H1 (cell line): Measurements from ENCODE around the gene CCT5. TPM values are rescaled to one million over a fixed set of nuclear protein-coding genes. Genes with fewer than 3 reads are reported as not detected.
A peak's percentile ranks its signal among the peaks of the same experiment; 100 is the strongest.

ENCODE experiments used
- CTCF ChIA-PET: fragments of 300-600 bp; sonication (Branson Sonifier 250); formaldehyde crosslinking; loops from one replicate; lab custom pipeline; 2021; ENCODE audit not compliant: partially characterized antibody; lab: Charles Lee
- POLR2A ChIA-PET: fragments of 300-600 bp; sonication (Branson Sonifier 250); formaldehyde crosslinking; loops from one replicate; lab custom pipeline; 2021; ENCODE audit warnings: inconsistent platforms; ENCODE audit not compliant: partially characterized antibody; lab: Charles Lee
- DNase-seq, 2 experiments: peaks; one replicate each; pipeline versions ENCODE4 v3.0.0 to v3.0.0-alpha.2; 2010 to 2022; ENCODE audit warnings: low spot score in 2 of 2, low read depth in 1 of 2, mixed read lengths in 1 of 2
- FAIRE-seq: peaks from 2 replicates; lab custom pipeline; 2011; peaks lifted over from hg19 to GRCh38; lab: Jason Lieb, UNC
- H2AFZ ChIP-seq: 2 replicates; pipeline ENCODE4 v1.8.1; 2012; ENCODE audit warnings: low read length, inconsistent platforms
- H2AK5ac ChIP-seq: 2 replicates; pipeline ENCODE4 v1.6.1; 2013; ENCODE audit warnings: low read depth, low read length
- H2BK120ac ChIP-seq: replicated peaks from 2 replicates; pipeline ENCODE3; 2013; ENCODE audit warnings: low read depth, low read length, inconsistent platforms
- H2BK12ac ChIP-seq: 2 replicates; pipeline ENCODE4 v1.6.1; 2013; ENCODE audit warnings: low read depth, low read length
- H2BK15ac ChIP-seq: 2 replicates; pipeline ENCODE4 v1.6.1; 2013; ENCODE audit warnings: low read length
- H2BK20ac ChIP-seq: 2 replicates; pipeline ENCODE4 v1.6.1; 2013; ENCODE audit warnings: low read length
- H2BK5ac ChIP-seq: 2 replicates; pipeline ENCODE4 v1.6.1; 2013; ENCODE audit warnings: low read depth, low read length
- H3K14ac ChIP-seq: 2 replicates; pipeline ENCODE4 v1.6.1; 2013; ENCODE audit warnings: inconsistent platforms; ENCODE audit not compliant: insufficient read length
- H3K18ac ChIP-seq: 2 replicates; pipeline ENCODE4 v1.6.1; 2013; ENCODE audit warnings: low read length; ENCODE audit errors: extremely low read depth
- H3K23ac ChIP-seq: 2 replicates; pipeline ENCODE4 v1.6.1; 2013; ENCODE audit warnings: inconsistent platforms; ENCODE audit not compliant: insufficient read length
- H3K23me2 ChIP-seq: 2 replicates; pipeline ENCODE4 v1.6.1; 2013; ENCODE audit warnings: low read depth, low read length
- H3K27ac ChIP-seq: 2 replicates; pipeline ENCODE4 v1.6.1; 2011; ENCODE audit warnings: low read depth, low read length, inconsistent platforms
- H3K27me3 ChIP-seq, 4 experiments: replicated peaks in 1 of 4; 1 replicate in 1 of 4; 2 replicates in 3 of 4; pipeline versions ENCODE4 v1.6.1 to v1.8.1; 2011 to 2013; ENCODE audit warnings: low read length in 3 of 4, mild to moderate bottlenecking in 3 of 4, inconsistent platforms in 2 of 4, mixed read lengths in 2 of 4, moderate library complexity in 1 of 4; ENCODE audit not compliant: control insufficient read depth in 3 of 4, insufficient read depth in 3 of 4; ENCODE audit errors: extremely low read depth in 1 of 4
- H3K36me3 ChIP-seq, 4 experiments: 2 replicates each; pipeline versions ENCODE4 v1.6.1 to v1.8.1; 2011 to 2013; ENCODE audit warnings: mild to moderate bottlenecking in 4 of 4, low read length in 3 of 4, moderate library complexity in 2 of 4, control low read depth in 1 of 4, inconsistent platforms in 1 of 4; ENCODE audit not compliant: insufficient read depth in 4 of 4, control insufficient read depth in 2 of 4
- H3K4ac ChIP-seq: replicated peaks from 2 replicates; pipeline ENCODE3; 2013; ENCODE audit warnings: low read length, low read depth, mixed read lengths, inconsistent platforms; ENCODE audit not compliant: insufficient read length
- H3K4me1 ChIP-seq, 4 experiments: replicated peaks in 1 of 4; 1 replicate in 1 of 4; 2 replicates in 3 of 4; pipeline versions ENCODE4 v1.6.1 to v1.8.1; 2011 to 2013; ENCODE audit warnings: low read length in 3 of 4, inconsistent platforms in 2 of 4, mixed read lengths in 1 of 4; ENCODE audit not compliant: insufficient read depth in 4 of 4, control insufficient read depth in 3 of 4
- H3K4me2 ChIP-seq, 2 experiments: 2 replicates each; pipeline versions ENCODE4 v1.6.1 to v1.8.1; 2011 to 2013; ENCODE audit warnings: low read depth in 2 of 2, low read length in 2 of 2, control low read depth in 1 of 2, inconsistent platforms in 1 of 2, mild to moderate bottlenecking in 1 of 2; ENCODE audit not compliant: insufficient read depth in 1 of 2
- H3K4me3 ChIP-seq, 4 experiments: fragments of 200-600, 300-600 bp in 1 of 4; sonication (generic), shearing (Covaris generic), sonication (Bioruptor Twin) in 1 of 4; 2 replicates each; pipeline versions ENCODE4 v1.5.1 to v1.8.1; 2011 to 2016; ENCODE audit warnings: low read length in 4 of 4, low read depth in 3 of 4, control low read depth in 2 of 4, inconsistent platforms in 2 of 4, mild to moderate bottlenecking in 2 of 4, mixed read lengths in 1 of 4, moderate library complexity in 1 of 4; ENCODE audit not compliant: insufficient read depth in 2 of 4; ENCODE audit errors: extremely low read depth in 1 of 4
- H3K56ac ChIP-seq: replicated peaks from 2 replicates; pipeline ENCODE3; 2013; ENCODE audit warnings: low read depth, mild to moderate bottlenecking, mixed read lengths, low read length, inconsistent platforms; ENCODE audit not compliant: insufficient read length
- H3K79me1 ChIP-seq: 2 replicates; pipeline ENCODE4 v1.6.1; 2013; ENCODE audit warnings: low read depth, low read length, control low read depth
- H3K79me2 ChIP-seq, 2 experiments: 2 replicates each; pipeline versions ENCODE4 v1.6.1 to v1.8.1; 2012 to 2013; ENCODE audit warnings: low read length in 2 of 2, mild to moderate bottlenecking in 2 of 2, inconsistent platforms in 1 of 2; ENCODE audit not compliant: insufficient read depth in 2 of 2, control insufficient read depth in 1 of 2
- H3K9ac ChIP-seq, 4 experiments: replicated peaks in 1 of 4; 1 replicate in 1 of 4; 2 replicates in 3 of 4; pipeline versions ENCODE4 v1.6.1 to v1.8.1; 2011 to 2013; ENCODE audit warnings: low read depth in 3 of 4, low read length in 3 of 4, control low read depth in 2 of 4, mild to moderate bottlenecking in 2 of 4, moderate library complexity in 2 of 4, inconsistent platforms in 1 of 4; ENCODE audit errors: extremely low read depth in 1 of 4
- H3K9me3 ChIP-seq, 2 experiments: 2 replicates each; pipeline versions ENCODE4 v1.6.1 to v1.8.1; 2012 to 2013; ENCODE audit warnings: mild to moderate bottlenecking in 2 of 2, moderate library complexity in 2 of 2, control low read depth in 1 of 2, inconsistent platforms in 1 of 2, low read depth in 1 of 2, low read length in 1 of 2, mixed read lengths in 1 of 2; ENCODE audit not compliant: insufficient read depth in 2 of 2
- H4K20me1 ChIP-seq, 2 experiments: replicated peaks in 1 of 2; 2 replicates each; pipeline versions ENCODE3 to v1.8.1; 2011 to 2013; ENCODE audit warnings: inconsistent platforms in 2 of 2, low read length in 2 of 2, mild to moderate bottlenecking in 1 of 2; ENCODE audit not compliant: insufficient read depth in 2 of 2, control insufficient read depth in 1 of 2
- H4K5ac ChIP-seq: 2 replicates; pipeline ENCODE4 v1.6.1; 2013; ENCODE audit warnings: low read length, low read depth, mixed read lengths, inconsistent platforms; ENCODE audit not compliant: insufficient read length
- H4K8ac ChIP-seq: 2 replicates; pipeline ENCODE4 v1.8.0; 2013; ENCODE audit warnings: mild to moderate bottlenecking, moderate library complexity, low read length, inconsistent platforms; ENCODE audit not compliant: insufficient read depth; ENCODE audit errors: extremely low read depth
- H4K91ac ChIP-seq: replicated peaks from 2 replicates; pipeline ENCODE3; 2013; ENCODE audit warnings: low read length, mixed read lengths, inconsistent platforms; ENCODE audit not compliant: insufficient read length
- CBX5 ChIP-seq: fragments of 300-800, 300-1000 bp; sonication (generic); IDR thresholded peaks from 2 replicates; pipeline ENCODE4 v1.7.1; 2016; ENCODE audit warnings: antibody characterized with exemption, low read length, low read depth
- FOSL1 ChIP-seq: IDR thresholded peaks from 2 replicates; pipeline ENCODE4 v1.6.1; 2011; ENCODE audit warnings: mild to moderate bottlenecking, low read depth, low read length, moderate library complexity; ENCODE audit not compliant: insufficient read depth
- JUND ChIP-seq: IDR thresholded peaks from 2 replicates; pipeline ENCODE4 v1.6.1; 2011; ENCODE audit warnings: mild to moderate bottlenecking, improper control_type of control experiment, low read length
- SUZ12 ChIP-seq: fragments of 200-600 bp; sonication (generic); IDR thresholded peaks from 2 replicates; pipeline ENCODE4 v1.6.1; 2012; ENCODE audit warnings: mild to moderate bottlenecking, inconsistent platforms, low read length, moderate library complexity, mixed read lengths
- TCF12 ChIP-seq: IDR thresholded peaks from 2 replicates; pipeline ENCODE4 v1.6.1; 2011; ENCODE audit warnings: low read depth, mild to moderate bottlenecking, low read length
- WGBS, 2 experiments: shearing (Covaris generic) in 1 of 2; methylation state at CpG; one replicate each; pipeline versions ENCODE4 v1.1.6 to v1.1.7; 2013 to 2015; ENCODE audit warnings: low lambda C conversion rate in 2 of 2, mixed read lengths in 2 of 2, inconsistent platforms in 1 of 2, low coverage in 1 of 2, missing lambda C conversion rate in 1 of 2; ENCODE audit not compliant: insufficient replicate concordance in 2 of 2, insufficient coverage in 1 of 2, insufficient read length in 1 of 2; ENCODE audit errors: extremely low coverage in 1 of 2, missing lambda C conversion rate in 1 of 2; 5-methylcytosine and 5-hydroxymethylcytosine counted together
- polyA plus RNA-seq, 7 experiments: library from polyadenylated mRNA; depleted of rRNA in 3 of 7; stranded (reverse) in 5 of 7; unstranded in 2 of 7; fragments of >200 nt in 5 of 7; fragments of 200-250 nt in 2 of 7; gene quantifications; 1 replicate in 5 of 7; 2 replicates in 1 of 7; 4 replicates in 1 of 7; pipeline versions ENCODE4 v1.2.1 to v1.2.3, GENCODE V29; 2011 to 2013; ENCODE audit warnings: missing spikeins in 2 of 7, mixed read lengths in 2 of 7
- total RNA-seq: library from RNA; stranded (reverse); fragmentation: NEBNext Ultra II Directional; extraction: Animal tissue kit (Norgen Biotek cat#: 25700); gene quantifications from 2 replicates; pipeline ENCODE4 v1.2.1, GENCODE V29; 2021

Gene CCT5
- total and polyA plus RNA-seq, 2 of the 8 experiments (the other 6 are each of a cell fraction or from before 2014, with no cell fraction given), result 425 to 549 TPM

- Histone ChIP-seq H3K4me1 (peaks cover 3 to 7% (median 5%) of the 10 kb centered on the region in 4 experiments; a peak in 4 of 7 replicates), H4K20me1 (peaks cover 11 to 23% of the 10 kb centered on the region in 2 experiments), H2AK5ac (no peak overlapping the region), H4K91ac (no peak overlapping the region), H3K14ac (no peak overlapping the region), H3K27me3 (no peaks in the 10 kb centered on the region), H3K18ac (no peak overlapping the region), H4K5ac (no peak overlapping the region), H3K9me3 (no peaks in the 10 kb centered on the region), H3K4ac (no peak overlapping the region), H2BK12ac (no peak overlapping the region), H2BK20ac (no peak overlapping the region), H3K4me3 (no peak overlapping the region), H2BK120ac (no peak overlapping the region), H4K8ac (no peak overlapping the region), H3K36me3 (peaks cover 34 to 63% (median 52%) of the 10 kb centered on the region in 4 experiments)
- POLR2A ChIA-PET, result interaction anchor here (0.6 to 6.8 kb wide), 8 partner anchors 10 to 233 kb away, joined by 3 to 128 read pairs (median 3); no protein-coding TSS in a partner anchor
- TF ChIP-seq JUND, result no peak
- no peak for TF ChIP-seq SUZ12
- no peak for TF ChIP-seq CBX5
- TF ChIP-seq TCF12, result no peak
- TF ChIP-seq FOSL1, result no peak
- TF ChIP-seq, all 59 proteins: peak for 0
- H3K23ac ChIP-seq, result no peak overlapping the region
- peaks cover 3% of the 10 kb centered on the region; the same call in 1 of the 2 replicates for H3K79me1 ChIP-seq
- no peak overlapping the region for H2AFZ ChIP-seq
- no peak overlapping the region for H3K56ac ChIP-seq
- DNase-seq (no peak), FAIRE-seq (no peak)
- peak overlapping the region in 1 of 2 experiments; percentile 23; a peak in 3 of 4 replicates for H3K4me2 ChIP-seq
- CTCF ChIA-PET, result interaction anchor here (0.7 kb wide), 1 partner anchor 404 kb away, joined by 3 read pairs; no protein-coding TSS in a partner anchor
- H3K27ac ChIP-seq, result no peak overlapping the region
- no peak overlapping the region for H2BK5ac ChIP-seq
- WGBS, 2 experiments, result 93% methylated on average over 3 of the region's 3 CpGs; no CpG with 5 or more reads in 1 of the 2 experiments
- no peak overlapping the region for H3K9ac ChIP-seq
- no peak overlapping the region for H2BK15ac ChIP-seq
- peaks cover 13% of the 10 kb centered on the region for H3K23me2 ChIP-seq
- peaks cover 39 to 84% of the 10 kb centered on the region in 2 experiments for H3K79me2 ChIP-seq
These were observed 3.3 kb downstream of the CCT5 start for GRCh38 chr5:10253390-10253789.
